TTC549 (cell line): ENCODE results near the gene KLHL13.

Source experiments
- FAIRE-seq: peaks from 2 replicates; lab custom pipeline; 2012; peaks lifted over from hg19 to GRCh38; lab: Jason Lieb, UNC

KLHL13 gene

DNA sequence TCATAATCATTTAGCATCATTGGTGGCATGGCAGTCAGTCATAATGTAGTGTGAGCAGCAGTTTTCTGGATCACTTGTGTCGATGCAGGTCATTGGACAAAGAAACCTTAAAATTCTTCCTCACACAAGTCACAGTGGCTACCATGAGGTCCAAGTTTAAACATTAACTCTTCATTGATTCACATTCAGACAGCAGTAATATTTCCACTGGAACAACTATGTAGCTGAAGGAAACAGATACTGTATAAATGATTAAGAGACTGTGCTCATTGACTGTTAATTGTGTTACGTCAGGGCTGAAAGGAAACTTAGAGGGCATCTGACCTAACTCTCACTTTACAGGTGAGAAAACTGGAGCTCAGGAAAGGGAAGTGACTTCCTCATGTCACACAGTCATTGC is 261.8 kb downstream of the KLHL13 start:
- no peak for FAIRE-seq

DNA sequence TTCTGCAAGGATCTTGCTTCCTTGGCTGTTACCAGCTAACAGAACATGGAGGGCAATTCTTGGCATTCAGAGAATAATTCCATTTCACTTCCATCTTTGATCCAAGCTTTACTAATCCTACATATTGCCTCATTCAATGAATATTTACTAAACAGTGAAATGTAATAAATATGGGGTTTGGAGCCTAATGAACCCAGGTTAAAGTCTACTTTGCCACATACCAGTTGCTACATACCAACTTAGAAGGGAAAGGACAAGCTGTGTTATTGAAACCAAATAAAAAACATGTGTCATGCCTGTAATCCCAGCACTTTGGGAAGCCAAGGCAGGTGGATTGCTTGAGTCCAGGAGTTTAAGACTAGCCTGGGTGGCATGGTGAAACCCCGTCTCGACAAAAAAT is 265.6 kb downstream of the KLHL13 start:
- no peak for FAIRE-seq
